CD4-positive, alpha-beta T cell treated with Interferon gamma for 1 hour (primary cell): ENCODE measurements around the gene ZNF428.

Source experiments
- DNase-seq: peaks from one replicate; pipeline ENCODE4 v3.0.0-alpha.2; 2020

The ZNF428 gene

DNA sequence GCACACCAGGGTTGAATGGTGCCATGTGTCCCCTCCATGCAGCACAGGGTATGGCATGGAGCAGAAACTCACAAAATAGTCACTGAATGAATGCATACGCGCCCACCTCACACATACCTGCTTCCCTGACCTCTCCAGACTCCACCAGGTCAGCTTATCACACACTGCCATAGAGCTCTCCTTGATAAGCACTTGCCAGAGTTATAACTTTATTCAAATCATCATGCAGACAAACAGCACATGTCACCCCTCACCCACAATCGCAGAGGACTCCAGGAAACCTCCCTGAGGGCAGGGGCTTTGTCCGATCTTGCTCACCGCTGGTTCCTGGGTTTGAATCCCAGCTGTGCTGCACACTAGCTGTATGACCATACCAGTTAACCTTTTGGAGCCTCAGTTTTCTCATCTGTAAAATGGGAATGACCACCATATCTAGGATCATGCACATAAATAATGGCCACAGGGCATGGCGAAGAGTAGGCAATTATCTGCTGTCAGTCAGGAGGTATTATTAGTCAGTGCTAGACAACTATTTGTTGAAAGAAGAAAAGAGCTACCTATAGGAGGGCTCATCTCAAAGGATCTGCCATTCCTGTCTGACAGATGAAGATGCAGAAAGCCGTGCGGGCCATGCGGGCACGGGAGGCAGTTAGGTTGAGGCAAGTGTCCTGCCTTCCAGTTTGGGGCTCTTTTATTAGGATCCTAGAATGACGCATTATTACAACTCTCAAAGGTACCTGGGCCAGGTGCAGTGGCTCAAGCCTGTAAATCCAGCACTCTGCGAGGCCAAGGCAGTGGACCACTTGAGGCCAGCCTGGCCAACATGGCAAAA, 58.1 kb downstream of the ZNF428 start:
- no peak for DNase-seq

DNA sequence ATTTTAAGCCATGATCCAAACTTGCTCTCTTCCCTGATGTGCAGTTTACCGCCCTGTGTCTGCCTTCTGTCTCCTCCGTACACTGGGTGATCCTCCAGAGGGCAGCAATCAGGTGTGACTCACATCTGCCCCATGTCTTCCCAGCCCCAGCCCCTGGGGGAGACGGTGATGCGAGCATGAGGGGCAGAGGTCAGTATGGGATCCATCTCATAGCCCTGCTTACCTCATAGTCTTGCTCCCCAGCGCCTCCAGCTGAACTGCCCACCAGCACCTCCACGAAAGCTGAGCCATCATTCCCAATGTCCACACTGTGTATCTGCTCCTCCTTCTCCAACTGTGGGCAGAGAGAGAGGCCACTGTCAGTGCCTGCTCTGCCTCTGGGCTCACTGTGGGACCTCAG, 58.7 kb downstream of the ZNF428 start:
- DNase-seq, result peak; percentile 20
